GM18951 (cell line): ENCODE results near the gene XG.

Experiments used
- POLR2A ChIP-seq: IDR thresholded peaks from 4 replicates; pipeline ENCODE4 v1.6.1; 2011; ENCODE audit warnings: mild to moderate bottlenecking; ENCODE audit not compliant: insufficient read length, insufficient read depth; ENCODE audit errors: extremely low read depth
- in situ Hi-C: fragments of 300-500 bp; cut with MboI; formaldehyde crosslinking; loops from one replicate; pipeline ENCODE4 v1.12.0; 2022; ENCODE audit warnings: low sequenced_read_pairs, mixed read lengths, inconsistent platforms; ENCODE audit not compliant: unreplicated experiment

The XG gene

GRCh38 chrX:2828344-2828958 lies 76.6 kb downstream of the XG start, which contains the start of gene GYG2:
Gene GYG2, plus strand, starts transcription at chrX:2828930. Its CDS starts 1,259 bp downstream, at chrX:2830189.
- in situ Hi-C loops, result no loop called here
- no peak for TF ChIP-seq POLR2A

DNA sequence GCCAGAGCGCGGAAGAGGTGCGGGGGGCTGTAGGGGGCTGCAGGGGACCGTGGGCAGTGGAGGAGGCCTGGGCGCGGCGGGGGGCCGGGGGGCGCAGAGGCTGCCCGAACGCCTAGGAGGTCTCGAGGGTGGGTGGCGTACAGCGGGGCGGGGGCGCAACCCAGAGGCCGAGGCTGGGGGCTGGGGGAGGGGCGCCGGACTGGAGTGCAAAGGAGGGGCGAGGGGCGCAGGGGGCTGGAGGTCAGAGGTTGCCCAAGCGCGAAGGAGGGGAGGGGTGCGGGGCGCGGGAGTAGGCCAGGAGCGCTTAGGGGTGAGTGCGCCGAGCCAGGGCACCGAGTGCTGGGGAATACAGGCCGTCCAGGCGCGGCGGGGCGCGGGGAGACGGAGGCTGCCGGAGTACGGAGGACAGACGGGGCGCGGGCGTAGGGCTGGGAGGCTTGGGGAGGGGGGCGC lies 77.1 kb downstream of the XG start:
- in situ Hi-C loops, result no loop called here
- TF ChIP-seq POLR2A, result no peak

DNA sequence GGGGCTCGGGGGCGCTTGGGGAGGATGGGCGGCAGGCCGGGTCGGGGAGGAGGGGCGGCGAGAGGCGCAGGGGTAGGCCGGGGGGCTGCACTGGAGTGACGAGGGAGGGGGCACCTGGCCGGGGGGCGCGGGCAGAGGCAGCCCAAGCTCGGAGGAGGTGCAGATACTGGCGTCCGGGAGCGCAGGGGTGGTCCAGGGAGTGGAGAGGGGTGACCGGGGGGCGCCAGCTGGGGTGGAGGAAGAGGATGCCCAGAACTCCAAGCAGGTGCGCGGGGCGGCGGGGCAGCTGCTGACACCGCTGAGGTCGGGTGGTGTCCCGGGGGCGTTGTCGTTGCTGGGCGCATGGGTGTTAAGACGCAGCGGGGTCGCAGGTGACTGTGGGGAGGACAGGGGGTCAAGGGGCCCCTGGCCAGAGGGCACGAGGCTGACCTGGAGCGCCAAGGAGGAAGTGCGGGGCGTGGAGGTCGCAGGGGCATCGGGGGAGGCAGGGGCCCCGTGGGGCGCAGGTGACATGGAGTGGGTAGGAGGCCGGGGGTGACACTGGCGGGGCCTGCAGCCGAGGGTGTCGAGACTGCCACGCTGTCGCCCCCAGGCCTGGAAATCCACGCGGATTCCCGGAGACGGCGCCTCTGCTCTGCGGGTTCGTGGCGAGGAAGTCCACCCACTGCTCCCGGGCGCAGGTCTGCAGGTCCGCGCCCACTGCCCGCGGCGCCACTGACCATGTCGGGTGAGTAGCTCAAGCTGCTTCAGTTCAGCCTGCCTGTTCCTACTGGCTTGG lies 77.8 kb downstream of the XG start:
- TF ChIP-seq POLR2A, result no peak
- in situ Hi-C loops, result no loop called here

- in situ Hi-C loops, result no loop called here
- TF ChIP-seq POLR2A, result no peak
These were observed 79.8 kb downstream of the XG start for GRCh38 chrX:2831471-2832228.

DNA sequence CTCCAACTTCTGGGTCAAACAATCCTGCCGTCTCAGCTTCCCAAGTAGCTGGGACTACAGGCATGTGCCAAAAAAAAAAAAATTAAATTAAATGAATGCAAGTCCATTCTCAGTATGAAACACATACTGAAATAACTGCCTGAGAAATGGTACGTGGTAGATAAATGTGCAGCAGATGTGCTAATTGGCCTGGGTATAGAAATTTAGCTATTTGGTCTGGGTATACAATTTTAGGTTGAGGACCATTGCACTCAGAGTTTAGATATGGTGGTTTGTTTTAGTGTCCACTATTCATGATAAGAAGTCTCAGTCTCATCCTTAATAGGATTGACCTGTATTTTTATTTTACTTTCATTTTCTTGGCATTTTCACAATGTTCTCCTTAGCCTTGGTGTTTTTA lies 86.1 kb downstream of the XG start:
- no peak for TF ChIP-seq POLR2A
- in situ Hi-C loops, result no loop called here

GRCh38 chrX:2840961-2841360 lies 89.1 kb downstream of the XG start:
- in situ Hi-C loops, result no loop called here
- no peak for TF ChIP-seq POLR2A

DNA sequence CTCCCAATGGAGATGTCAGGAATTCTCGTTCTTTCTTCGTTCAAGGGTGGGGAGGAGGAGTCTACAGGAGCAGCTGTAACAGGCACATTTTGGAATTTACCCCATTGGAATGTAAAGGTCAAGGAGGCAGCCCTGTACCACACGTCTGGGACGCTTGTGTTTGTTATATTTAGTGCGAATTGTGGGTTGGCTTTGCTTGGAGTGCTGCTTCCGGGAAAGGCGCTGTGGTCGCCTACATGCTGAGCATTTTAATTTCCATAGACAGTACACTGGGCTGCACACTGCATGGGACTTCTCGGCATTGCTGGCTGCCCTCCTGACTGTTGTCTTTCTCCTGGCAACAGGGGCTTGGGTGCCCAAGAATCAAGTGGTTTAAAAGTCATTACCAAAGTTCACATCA lies 89.7 kb downstream of the XG start:
- in situ Hi-C loops, result no loop called here
- TF ChIP-seq POLR2A, result no peak

GRCh38 chrX:2846992-2847391 lies 95.2 kb downstream of the XG start:
- in situ Hi-C loops, result no loop called here
- TF ChIP-seq POLR2A, result no peak

DNA sequence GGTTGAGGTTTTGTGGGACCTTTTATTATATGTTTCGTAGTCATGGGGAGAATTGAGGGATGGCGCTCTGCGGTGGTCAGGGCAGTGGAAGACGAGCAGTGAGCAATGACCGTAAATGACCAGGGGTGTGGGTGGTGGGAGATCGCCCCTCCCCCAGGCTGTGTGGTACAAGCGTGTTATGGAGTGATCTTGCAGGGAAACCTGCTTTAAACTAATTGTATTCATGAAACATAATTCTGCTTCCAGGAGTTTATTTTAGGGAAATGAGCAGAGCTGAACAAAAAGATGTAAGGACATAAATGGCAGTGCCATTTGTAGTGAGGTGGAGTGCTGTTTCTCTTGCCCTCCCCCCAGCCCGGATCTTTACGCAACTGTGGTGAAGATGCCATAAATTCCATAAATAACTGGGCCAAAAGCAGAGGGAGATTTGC lies 97.0 kb downstream of the XG start:
- in situ Hi-C loops, result no loop called here
- no peak for TF ChIP-seq POLR2A

DNA sequence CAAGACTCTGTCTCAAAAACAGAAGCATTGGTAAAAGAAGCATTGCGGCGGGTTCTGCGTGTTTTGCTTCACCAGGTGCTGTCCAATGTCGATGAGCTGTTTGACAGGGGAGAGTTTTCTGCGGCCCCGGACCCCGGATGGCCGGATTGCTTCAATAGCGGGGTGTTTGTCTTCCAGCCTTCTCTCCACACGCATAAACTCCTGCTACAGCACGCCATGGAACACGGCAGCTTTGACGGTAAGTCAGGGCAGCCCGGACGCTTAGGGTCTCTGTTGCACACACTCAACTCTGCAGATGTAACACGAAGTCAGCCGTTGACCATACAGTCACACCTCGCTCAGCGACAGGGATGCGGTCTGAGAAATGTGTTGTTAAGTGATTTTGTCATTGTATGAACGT lies 103.1 kb downstream of the XG start:
- no peak for TF ChIP-seq POLR2A
- in situ Hi-C loops, result no loop called here

- no peak for TF ChIP-seq POLR2A
- in situ Hi-C loops, result no loop called here
These were observed 103.9 kb downstream of the XG start for GRCh38 chrX:2855761-2856160.

GRCh38 chrX:2857566-2857965 lies 105.7 kb downstream of the XG start:
- in situ Hi-C loops, result no loop called here
- TF ChIP-seq POLR2A, result no peak

GRCh38 chrX:2859197-2859797 lies 107.5 kb downstream of the XG start:
- TF ChIP-seq POLR2A, result no peak
- in situ Hi-C loops, result no loop called here

- in situ Hi-C loops, result no loop called here
- TF ChIP-seq POLR2A, result no peak
These were observed 110.6 kb downstream of the XG start for GRCh38 chrX:2862404-2862803.

- in situ Hi-C loops, result no loop called here
- no peak for TF ChIP-seq POLR2A
These were observed 111.8 kb downstream of the XG start for GRCh38 chrX:2863646-2864045.
